Glutamatergic neuron (in vitro differentiated cells): Measurements from ENCODE around the gene UGGT2. TPM values are rescaled to one million over a fixed set of nuclear protein-coding genes. Genes with fewer than 3 reads are reported as not detected.

Source experiments
- DNase-seq: peaks from one replicate; pipeline ENCODE4 v3.0.0; 2022
- H3K27ac Mint-ChIP-seq: one replicate; pipeline ENCODE4 v1.8.0; 2020; ENCODE audit warnings: mild to moderate bottlenecking, mixed read lengths, inconsistent platforms; ENCODE audit not compliant: unreplicated experiment
- H3K27me3 Mint-ChIP-seq: one replicate; pipeline ENCODE4 v1.8.0; 2020; ENCODE audit warnings: mild to moderate bottlenecking, moderate library complexity, mixed read lengths, inconsistent platforms; ENCODE audit not compliant: unreplicated experiment
- H3K36me3 Mint-ChIP-seq: one replicate; pipeline ENCODE4 v1.8.0; 2020; ENCODE audit warnings: mild to moderate bottlenecking, mixed read lengths, inconsistent platforms; ENCODE audit not compliant: unreplicated experiment
- H3K4me1 Mint-ChIP-seq: one replicate; pipeline ENCODE4 v1.8.0; 2020; ENCODE audit warnings: mild to moderate bottlenecking, low read depth, mixed read lengths, inconsistent platforms; ENCODE audit not compliant: unreplicated experiment
- H3K4me3 Mint-ChIP-seq: one replicate; pipeline ENCODE4 v1.8.0; 2020; ENCODE audit warnings: mild to moderate bottlenecking, mixed read lengths, inconsistent platforms; ENCODE audit not compliant: unreplicated experiment
- H3K9me3 Mint-ChIP-seq: one replicate; pipeline ENCODE4 v1.8.0; 2020; ENCODE audit warnings: mild to moderate bottlenecking, moderate library complexity, mixed read lengths, inconsistent platforms; ENCODE audit not compliant: unreplicated experiment
- total RNA-seq: library from RNA; stranded (reverse); fragmentation: NEBNext Ultra II Directional; extraction: Animal tissue kit (Norgen Biotek cat#: 25700); gene quantifications from one replicate; pipeline ENCODE4 v1.2.1, GENCODE V29; 2021; ENCODE audit not compliant: unreplicated experiment
- TF ChIP-seq, protein P1 (sequence below): fragments of 200-600 bp; sonication (generic); IDR thresholded peaks from one replicate; pipeline ENCODE4 v1.5.0; 2021; ENCODE audit not compliant: partially characterized antibody, unreplicated experiment

Gene UGGT2
- total RNA-seq, 1 donor from 2014 or later: 34.6 TPM

DNA sequence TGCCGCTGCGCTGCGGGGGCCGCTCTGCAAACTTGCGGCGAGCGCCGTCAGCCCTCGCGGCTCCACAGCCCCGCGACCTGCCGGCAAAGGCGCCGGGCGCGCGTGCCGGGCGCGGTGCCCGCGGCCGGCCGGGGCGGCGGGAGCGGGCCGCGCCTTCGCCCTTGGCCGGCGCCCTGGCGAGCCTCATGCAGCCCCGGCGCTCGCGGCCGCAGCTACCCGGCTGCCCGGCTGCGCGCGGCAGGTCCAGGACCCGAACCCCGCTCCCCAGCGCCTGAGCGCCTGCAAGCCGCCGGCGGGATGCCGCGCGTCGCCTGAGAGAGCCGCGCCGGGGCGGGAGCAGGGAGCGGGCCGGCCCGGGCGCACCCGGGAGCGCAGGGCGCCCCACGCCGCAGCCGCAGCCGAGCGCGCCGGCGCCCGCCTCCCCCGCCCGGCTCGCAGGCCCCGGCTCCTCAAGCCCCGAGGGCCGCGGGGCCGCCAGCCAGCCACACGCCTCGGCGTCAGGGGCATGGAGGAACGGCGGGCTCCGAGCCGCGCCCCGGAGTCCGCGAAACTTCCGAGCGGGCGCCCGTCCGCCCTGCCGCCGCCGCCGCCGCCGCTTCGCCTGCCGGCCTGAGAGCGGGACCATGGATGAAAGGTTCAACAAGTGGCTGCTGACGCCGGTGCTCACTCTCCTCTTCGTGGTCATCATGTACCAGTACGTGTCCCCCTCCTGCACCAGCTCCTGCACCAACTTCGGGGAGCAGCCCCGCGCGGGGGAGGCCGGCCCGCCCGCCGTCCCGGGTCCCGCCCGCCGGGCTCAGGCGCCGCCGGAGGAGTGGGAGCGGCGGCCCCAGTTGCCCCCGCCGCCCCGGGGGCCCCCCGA, 37.3 kb upstream of the UGGT2 start:
- peaks cover 4% of the 10 kb centered on the region for H3K9me3 Mint-ChIP-seq
- TF ChIP-seq, protein P1, sequence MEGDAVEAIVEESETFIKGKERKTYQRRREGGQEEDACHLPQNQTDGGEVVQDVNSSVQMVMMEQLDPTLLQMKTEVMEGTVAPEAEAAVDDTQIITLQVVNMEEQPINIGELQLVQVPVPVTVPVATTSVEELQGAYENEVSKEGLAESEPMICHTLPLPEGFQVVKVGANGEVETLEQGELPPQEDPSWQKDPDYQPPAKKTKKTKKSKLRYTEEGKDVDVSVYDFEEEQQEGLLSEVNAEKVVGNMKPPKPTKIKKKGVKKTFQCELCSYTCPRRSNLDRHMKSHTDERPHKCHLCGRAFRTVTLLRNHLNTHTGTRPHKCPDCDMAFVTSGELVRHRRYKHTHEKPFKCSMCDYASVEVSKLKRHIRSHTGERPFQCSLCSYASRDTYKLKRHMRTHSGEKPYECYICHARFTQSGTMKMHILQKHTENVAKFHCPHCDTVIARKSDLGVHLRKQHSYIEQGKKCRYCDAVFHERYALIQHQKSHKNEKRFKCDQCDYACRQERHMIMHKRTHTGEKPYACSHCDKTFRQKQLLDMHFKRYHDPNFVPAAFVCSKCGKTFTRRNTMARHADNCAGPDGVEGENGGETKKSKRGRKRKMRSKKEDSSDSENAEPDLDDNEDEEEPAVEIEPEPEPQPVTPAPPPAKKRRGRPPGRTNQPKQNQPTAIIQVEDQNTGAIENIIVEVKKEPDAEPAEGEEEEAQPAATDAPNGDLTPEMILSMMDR: no peak
- peaks cover 14% of the 10 kb centered on the region for H3K27me3 Mint-ChIP-seq
- no peak overlapping the region for H3K27ac Mint-ChIP-seq
- no peak overlapping the region for H3K4me3 Mint-ChIP-seq
- no peaks in the 10 kb centered on the region for H3K4me1 Mint-ChIP-seq
- peak; percentile 57 for DNase-seq
- H3K36me3 Mint-ChIP-seq: no peaks in the 10 kb centered on the region

DNA sequence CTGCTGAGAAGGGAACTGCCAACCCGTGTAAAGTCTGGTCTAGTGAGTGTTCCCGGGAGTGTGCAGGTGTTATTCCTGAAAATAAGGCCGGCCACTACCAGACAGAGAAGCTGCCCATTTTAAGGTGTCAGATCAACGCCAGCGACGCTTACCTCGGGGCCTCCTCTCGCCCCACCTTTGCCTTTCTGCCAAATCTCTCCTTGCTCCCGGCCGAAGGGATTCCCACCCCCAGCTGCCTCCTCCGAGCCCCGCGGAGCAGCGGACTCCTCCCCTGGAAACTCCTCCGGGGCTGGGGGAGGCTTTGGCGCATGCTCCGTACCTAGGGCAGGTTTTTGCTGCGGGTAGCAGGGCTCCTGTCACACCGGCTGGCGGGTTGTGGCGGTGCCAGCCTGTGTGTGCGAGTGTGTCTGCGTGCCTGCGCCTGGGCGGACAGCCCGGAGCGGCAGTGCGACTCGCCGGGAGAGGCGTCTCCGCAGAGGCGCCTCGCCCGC, 36.6 kb upstream of the UGGT2 start, which contains the start of gene HS6ST3:
HS6ST3 (plus strand) TSS at position 359 of the 491 bp plus-strand sequence.
- H3K36me3 Mint-ChIP-seq: no peaks in the 10 kb centered on the region
- peak; percentile 54 for DNase-seq
- H3K27me3 Mint-ChIP-seq: peaks cover 17% of the 10 kb centered on the region
- no peak within 1 kb of the TSS for H3K27ac Mint-ChIP-seq
- H3K9me3 Mint-ChIP-seq: peaks cover 4% of the 10 kb centered on the region
- TF ChIP-seq, protein P1: no peak
- no peaks in the 10 kb centered on the region for H3K4me1 Mint-ChIP-seq
- peak within 1 kb of the TSS; percentile 87 for H3K4me3 Mint-ChIP-seq

DNA sequence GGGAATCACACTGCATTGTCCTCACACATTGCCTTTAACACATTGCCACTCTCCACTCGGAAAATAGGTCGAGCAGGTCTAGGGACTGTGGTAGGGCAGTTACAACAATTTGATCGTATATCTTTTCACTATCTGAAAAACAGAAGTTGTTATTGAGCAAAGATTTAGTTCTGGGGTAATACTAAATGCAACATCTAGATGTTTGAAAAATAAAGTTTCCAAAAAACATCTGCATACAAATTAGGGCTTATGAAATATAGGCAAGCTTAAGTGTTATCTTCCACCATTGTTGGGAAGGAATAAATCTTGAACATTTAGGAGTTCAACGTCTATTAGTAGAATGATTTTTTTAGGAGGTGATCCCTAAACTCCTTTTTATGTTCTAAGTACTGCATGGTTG, 35.9 kb upstream of the UGGT2 start:
- peaks cover 4% of the 10 kb centered on the region for H3K9me3 Mint-ChIP-seq
- peak overlapping the region; percentile 87 for H3K4me3 Mint-ChIP-seq
- no peaks in the 10 kb centered on the region for H3K4me1 Mint-ChIP-seq
- no peaks in the 10 kb centered on the region for H3K36me3 Mint-ChIP-seq
- TF ChIP-seq, protein P1: no peak
- peaks cover 15% of the 10 kb centered on the region for H3K27me3 Mint-ChIP-seq
- no peak overlapping the region for H3K27ac Mint-ChIP-seq
- no peak for DNase-seq

DNA sequence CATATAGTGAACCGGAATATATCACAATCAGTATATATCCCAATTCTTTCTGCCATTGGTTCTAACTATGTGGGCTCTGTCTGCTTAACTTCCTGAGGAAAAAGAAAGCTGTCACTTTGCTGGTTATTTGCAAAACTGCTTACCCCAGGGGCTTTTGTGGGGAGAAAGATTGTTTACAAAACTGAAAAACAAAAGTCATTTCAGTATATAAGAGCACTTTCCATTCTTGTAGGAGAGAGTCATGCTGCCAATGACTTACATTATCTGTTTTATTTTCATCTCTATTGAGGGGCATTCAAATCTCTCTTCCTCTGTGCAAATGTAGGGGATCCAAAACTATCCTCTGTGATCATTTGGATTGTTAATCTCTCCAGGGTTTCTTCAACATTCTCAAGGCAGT, 33.5 kb upstream of the UGGT2 start:
- Mint-ChIP-seq H3K4me3 (no peak overlapping the region), H3K36me3 (no peaks in the 10 kb centered on the region), H3K9me3 (peaks cover 4% of the 10 kb centered on the region), H3K27ac (no peak overlapping the region), H3K27me3 (peaks cover 15% of the 10 kb centered on the region), H3K4me1 (no peaks in the 10 kb centered on the region)
- TF ChIP-seq, protein P1: no peak
- no peak for DNase-seq

DNA sequence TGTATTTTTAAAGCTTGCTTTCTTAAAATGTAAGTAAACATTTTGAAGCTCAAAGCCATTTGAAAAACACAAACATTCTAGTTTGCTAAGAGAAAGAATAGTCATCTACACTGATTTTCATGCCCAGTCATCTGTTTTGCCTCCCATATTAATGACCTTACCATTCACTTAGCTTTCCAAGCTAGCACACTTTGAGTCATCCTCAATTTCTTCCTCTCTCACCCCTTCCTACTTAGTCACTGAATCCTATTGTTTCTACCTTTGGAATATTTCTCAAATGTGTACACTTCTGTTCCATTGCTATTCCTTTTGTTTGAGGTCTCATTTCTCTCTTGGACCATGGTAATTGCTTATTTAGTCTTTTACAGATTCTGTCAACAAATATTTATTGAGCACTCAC, 29.4 kb upstream of the UGGT2 start:
- Mint-ChIP-seq H3K4me1 (no peaks in the 10 kb centered on the region), H3K27me3 (peaks cover 9% of the 10 kb centered on the region), H3K9me3 (no peaks in the 10 kb centered on the region)

More for the DNA sequence above, 29.4 kb upstream of the UGGT2 start:
- TF ChIP-seq, protein P1: no peak
- Mint-ChIP-seq H3K27ac (no peak overlapping the region), H3K36me3 (no peaks in the 10 kb centered on the region), H3K4me3 (no peak overlapping the region)
- DNase-seq: no peak
